ENCODE measurements around the gene NUDT7.

NUDT7 gene

GRCh38 chr16:77722309-77723107, at the start of gene NUDT7:
Gene NUDT7 (plus strand): TSS chr16:77722514. CDS start chr16:77722583, 69 bp downstream.
- in situ Hi-C loops (cut with HindIII; ENCODE audit: low sequenced_read_pairs): no loop called here

DNA sequence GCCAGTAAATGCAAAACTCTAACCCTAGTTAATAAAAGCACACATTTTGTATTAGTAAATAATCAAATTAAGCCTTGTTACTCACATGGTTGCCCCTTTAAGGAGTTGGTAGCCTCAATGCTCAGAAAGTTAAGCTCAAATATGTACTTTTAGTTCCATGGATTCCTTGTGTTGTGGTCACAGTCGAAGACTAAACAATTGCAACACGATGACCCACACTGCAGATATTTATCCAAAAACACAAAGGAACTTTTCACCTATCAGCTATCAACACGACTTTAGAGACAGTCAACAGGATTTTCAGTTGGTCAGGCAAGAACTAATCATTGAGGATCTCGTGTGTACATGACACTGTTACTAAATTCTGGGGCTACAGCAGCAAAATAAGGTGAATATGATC, 47.4 kb upstream of the NUDT7 start:
- in situ Hi-C loops (cut with HindIII; ENCODE audit: low sequenced_read_pairs): loop anchor here (10.0 kb wide), 1 partner anchor 300 kb away; no protein-coding TSS in a partner anchor

DNA sequence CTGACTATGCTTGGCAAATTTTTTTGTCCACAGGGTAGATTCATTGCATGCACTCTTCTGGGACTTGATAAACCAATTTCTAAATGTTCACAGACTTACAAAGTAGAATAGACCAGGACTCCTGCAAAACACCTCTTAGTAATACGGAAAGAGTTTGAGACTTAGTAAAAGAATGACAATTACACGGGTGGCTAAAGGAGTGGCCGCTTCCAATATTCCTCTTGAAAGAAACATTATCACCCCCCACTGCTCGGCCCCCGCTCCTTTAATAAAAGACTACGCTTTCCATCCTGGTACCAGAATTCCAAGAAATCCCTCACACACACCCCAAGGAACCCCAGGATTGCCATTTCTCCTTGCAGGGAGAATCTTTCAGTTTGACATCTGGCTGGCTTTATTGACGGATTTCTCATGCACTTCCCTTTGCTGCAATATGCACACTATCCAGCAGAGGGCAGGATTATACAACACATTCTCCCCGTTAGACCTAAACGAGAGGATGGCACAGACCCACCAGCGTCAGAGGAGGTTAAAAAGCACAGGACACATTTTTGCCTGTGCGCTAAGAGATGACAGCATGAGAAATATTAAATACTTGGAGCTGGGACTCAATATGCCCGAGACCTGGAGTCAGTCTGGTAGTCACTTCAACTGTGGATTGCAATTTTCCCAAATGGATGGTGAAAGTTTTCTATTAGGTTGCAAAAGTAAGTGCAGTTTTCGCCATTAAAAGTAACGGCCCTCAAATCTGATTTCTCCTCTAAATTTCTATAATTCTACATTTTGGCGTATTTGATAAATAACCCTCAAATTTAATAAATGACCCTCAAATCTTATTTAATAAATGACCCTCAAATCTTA, 46.6 kb upstream of the NUDT7 start:
- in situ Hi-C loops (cut with HindIII; ENCODE audit: low sequenced_read_pairs): loop anchor here (10.0 kb wide), 1 partner anchor 299 kb away; no protein-coding TSS in a partner anchor

GRCh38 chr16:77677129-77677528, 45.2 kb upstream of the NUDT7 start:
- in situ Hi-C loops (cut with HindIII; ENCODE audit: low sequenced_read_pairs): loop anchor here (10.0 kb wide), 1 partner anchor 298 kb away; no protein-coding TSS in a partner anchor

DNA sequence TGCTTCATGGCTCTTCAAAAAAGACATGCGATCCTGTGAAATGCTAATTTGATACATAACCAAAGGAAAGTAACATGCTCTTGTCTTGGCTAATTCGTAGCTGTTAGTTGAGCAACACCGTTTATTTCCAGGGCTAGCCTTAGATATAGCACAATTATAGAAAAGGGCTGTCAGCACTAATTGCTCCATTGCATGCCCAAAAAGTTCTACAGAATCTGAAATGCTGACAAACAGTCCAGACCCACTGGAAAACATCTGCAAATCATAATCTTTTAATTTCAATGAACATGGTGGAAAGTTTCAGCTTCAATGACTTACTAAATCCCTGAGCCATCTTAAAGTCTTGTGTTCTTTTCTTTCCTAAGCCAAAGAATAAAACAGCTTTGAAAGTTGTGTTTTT, 42.9 kb upstream of the NUDT7 start:
- in situ Hi-C loops (cut with HindIII; ENCODE audit: low sequenced_read_pairs): loop anchor here (10.0 kb wide), 1 partner anchor 295 kb away; no protein-coding TSS in a partner anchor

GRCh38 chr16:77679901-77680300, 42.4 kb upstream of the NUDT7 start:
- in situ Hi-C loops (cut with HindIII; ENCODE audit: low sequenced_read_pairs): loop anchor here (10.0 kb wide), 1 partner anchor 295 kb away; no protein-coding TSS in a partner anchor

GRCh38 chr16:77680496-77680895, 41.8 kb upstream of the NUDT7 start:
- in situ Hi-C loops (cut with HindIII; ENCODE audit: low sequenced_read_pairs): no loop called here

DNA sequence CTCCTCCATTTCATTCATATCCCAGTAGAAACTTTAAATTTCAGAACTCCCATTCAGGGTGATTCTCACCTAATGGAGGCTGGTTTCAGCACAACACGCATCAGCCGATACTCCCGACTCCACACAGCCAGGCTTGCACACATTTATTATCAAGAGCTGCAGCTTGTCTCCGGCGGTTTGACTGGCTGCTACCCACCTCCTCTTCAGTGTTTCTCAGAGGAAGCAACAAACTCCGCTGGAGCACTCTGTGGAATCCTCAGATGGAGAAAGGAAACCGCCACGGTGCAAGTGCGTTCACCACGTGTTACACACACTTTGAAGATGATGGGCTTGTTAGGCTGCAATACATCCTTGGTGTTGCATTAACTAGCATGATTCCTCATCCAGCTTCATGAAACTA, 39.7 kb upstream of the NUDT7 start:
- in situ Hi-C loops (cut with HindIII; ENCODE audit: low sequenced_read_pairs): no loop called here

DNA sequence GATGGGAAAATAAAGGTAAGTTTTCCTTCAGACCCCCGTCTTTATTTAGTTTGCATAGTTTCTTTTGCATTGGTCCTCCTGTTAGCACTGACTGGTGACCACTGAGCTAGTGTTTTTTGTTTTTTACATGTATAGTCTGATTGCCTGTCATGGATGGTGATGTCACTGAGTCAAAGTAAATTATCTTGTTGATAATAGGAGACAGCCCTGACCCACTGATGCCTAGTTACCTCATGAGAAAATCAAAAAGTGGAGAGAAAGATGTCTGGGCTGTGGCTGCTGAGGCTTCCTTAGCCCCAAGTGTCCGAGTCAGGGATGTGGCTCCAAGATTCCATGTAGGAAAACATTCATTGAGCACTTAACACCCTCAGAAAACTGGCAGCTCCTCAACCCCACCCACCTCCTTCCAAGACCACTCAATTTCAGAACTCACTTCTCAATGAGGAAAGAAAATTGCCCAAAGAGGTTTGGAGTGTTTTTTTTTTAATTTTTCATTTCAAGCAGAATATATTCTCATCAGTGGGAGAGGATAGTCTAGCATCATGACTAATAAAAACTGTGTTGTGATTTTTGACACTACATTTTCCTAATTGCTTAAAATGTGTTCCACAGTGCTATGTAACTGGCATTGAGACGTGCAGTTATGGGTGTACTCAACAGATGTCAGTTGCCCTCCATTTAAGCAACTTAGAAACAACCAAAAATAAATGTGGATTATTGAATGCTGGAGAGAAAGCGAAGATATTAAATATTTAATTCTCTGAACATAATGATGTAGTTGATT, 38.7 kb upstream of the NUDT7 start:
- in situ Hi-C loops (cut with HindIII; ENCODE audit: low sequenced_read_pairs): no loop called here

DNA sequence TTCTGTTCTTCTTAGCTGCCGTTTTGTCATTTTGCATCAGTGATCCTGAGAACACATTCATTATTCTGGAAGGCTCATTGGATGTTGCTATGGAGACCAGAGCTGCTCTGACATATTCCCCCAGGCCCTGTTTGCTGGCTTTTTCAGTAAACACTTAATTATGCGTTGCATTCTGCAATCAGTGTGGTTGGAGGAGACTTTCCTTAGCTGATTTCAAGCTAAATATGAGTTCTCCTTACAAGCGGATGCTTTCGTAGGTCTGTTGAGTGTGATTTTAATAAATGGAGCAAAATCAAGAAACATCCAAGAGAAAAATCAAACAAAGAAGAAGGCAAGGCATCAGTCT, 38.2 kb upstream of the NUDT7 start:
- in situ Hi-C loops (cut with HindIII; ENCODE audit: low sequenced_read_pairs): no loop called here

- in situ Hi-C loops (cut with HindIII; ENCODE audit: low sequenced_read_pairs): no loop called here
Observed at GRCh38 chr16:77686385-77686784, 35.9 kb upstream of the NUDT7 start.

- in situ Hi-C loops (cut with HindIII; ENCODE audit: low sequenced_read_pairs): no loop called here
Observed at GRCh38 chr16:77689971-77690370, 32.3 kb upstream of the NUDT7 start.

GRCh38 chr16:77690416-77690815, 31.9 kb upstream of the NUDT7 start:
- in situ Hi-C loops (cut with HindIII; ENCODE audit: low sequenced_read_pairs): no loop called here

GRCh38 chr16:77692612-77693011, 29.7 kb upstream of the NUDT7 start:
- in situ Hi-C loops (cut with HindIII; ENCODE audit: low sequenced_read_pairs): no loop called here

- in situ Hi-C loops (cut with HindIII; ENCODE audit: low sequenced_read_pairs): no loop called here
Observed at GRCh38 chr16:77696149-77696548, 26.2 kb upstream of the NUDT7 start.

DNA sequence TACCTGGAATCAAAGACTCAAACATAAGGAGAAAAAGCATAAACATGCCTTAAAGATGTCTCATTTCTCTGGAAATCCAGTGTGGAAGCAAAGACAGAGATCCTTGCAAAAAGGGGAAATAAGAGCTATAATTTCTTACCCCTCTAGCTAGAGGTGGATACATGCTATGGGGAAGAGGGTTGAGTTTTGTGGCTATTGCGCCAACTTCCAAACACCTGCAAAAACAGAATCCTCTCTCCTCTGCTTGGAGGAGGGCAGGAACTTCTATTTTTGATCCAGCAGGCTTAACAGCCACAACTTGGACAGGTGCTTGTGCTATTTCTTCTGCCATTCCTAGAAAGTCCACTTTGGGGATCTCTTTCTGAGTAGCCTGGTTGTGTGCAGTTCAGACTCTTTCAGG, 21.5 kb upstream of the NUDT7 start:
- in situ Hi-C loops (cut with HindIII; ENCODE audit: low sequenced_read_pairs): loop anchor here (10.0 kb wide), 1 partner anchor 274 kb away; no protein-coding TSS in a partner anchor

GRCh38 chr16:77705351-77705750, 17.0 kb upstream of the NUDT7 start:
- in situ Hi-C loops (cut with HindIII; ENCODE audit: low sequenced_read_pairs): loop anchor here (10.0 kb wide), 1 partner anchor 269 kb away; no protein-coding TSS in a partner anchor

GRCh38 chr16:77711179-77711578, 11.1 kb upstream of the NUDT7 start:
- in situ Hi-C loops (cut with HindIII; ENCODE audit: low sequenced_read_pairs): no loop called here

DNA sequence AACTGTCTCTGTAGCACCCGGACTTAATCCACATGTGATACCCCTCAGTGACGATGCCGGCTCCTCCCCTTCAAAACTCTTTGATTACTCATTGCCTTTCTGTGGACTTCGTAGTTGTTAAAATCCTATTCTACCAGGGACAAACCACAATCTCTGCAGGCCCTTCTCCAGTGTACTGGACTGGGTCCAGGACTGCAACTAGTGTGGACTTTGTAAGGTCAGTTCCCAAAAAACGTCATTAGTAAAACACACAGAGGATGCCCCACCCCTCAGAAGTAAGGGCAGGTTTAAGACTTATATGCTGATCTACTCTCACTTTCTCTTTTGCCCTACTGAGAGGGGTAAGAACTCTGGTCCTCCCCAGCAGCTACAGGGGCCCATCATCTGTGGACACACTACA, 10.5 kb upstream of the NUDT7 start:
- in situ Hi-C loops (cut with HindIII; ENCODE audit: low sequenced_read_pairs): no loop called here

- in situ Hi-C loops (cut with HindIII; ENCODE audit: low sequenced_read_pairs): no loop called here
Observed at GRCh38 chr16:77715145-77715544, 7.2 kb upstream of the NUDT7 start.

Measured in endothelial cell of hepatic sinusoid (primary cell).